Occipital lobe (tissue), 2 donors: Measurements from ENCODE around the gene GSDMA. TPM values are rescaled to one million over a fixed set of nuclear protein-coding genes. Genes with fewer than 3 reads are reported as not detected.
A peak's percentile ranks its signal among the peaks of the same experiment; 100 is the strongest.
"Not testable (repeated sequence)": the region's sequence is repeated elsewhere in the genome, so short reads cannot be mapped to it uniquely, and the experiment has no call there.

Experiments used
- DNase-seq: peaks from one replicate; lab custom pipeline; 2025; lab: John Stamatoyannopoulos, UW
- total RNA-seq: library from RNA; depleted of rRNA; stranded (reverse); fragments of >200 nt; gene quantifications from one replicate; pipeline ENCODE4 v1.2.3, GENCODE V29; 2014

GSDMA gene
- total RNA-seq, 1 donor from 2014 or later = not detected

DNA sequence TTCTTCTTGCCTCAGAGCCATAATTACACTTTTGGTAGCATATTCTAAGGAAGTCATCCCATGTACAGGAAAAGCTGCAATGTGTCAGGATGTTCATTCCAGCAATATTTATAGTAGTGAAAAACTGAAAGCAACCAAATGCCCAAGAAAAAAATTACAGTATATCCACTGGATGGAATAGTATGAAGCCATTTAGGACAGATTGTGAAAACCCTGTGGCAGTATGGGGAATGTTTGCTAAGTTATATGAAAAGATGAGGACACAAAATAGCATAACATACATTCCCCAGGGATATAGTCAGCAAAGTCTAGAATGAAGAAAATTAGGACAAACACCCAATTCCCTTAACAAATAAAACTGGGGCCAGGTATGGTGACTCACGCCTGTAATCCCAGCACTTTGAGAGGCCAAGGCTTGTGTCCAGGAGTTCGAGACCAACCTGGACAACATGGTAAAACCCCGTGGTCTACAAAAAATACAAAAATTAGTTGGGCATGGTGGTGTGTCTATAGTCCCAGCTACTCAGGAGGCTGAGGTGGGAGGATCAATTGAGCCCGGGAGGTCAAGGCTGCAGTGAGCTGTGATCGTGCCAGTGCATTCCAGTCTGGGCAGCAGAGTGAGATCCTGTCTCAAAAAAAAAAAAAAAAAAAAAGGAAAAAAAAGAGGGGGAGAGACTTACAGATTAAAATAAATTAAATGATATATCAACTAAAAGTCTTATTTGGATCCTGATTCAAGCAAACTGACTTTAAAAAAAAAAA, 33.0 kb upstream of the GSDMA start:
- DNase-seq = no peak

DNA sequence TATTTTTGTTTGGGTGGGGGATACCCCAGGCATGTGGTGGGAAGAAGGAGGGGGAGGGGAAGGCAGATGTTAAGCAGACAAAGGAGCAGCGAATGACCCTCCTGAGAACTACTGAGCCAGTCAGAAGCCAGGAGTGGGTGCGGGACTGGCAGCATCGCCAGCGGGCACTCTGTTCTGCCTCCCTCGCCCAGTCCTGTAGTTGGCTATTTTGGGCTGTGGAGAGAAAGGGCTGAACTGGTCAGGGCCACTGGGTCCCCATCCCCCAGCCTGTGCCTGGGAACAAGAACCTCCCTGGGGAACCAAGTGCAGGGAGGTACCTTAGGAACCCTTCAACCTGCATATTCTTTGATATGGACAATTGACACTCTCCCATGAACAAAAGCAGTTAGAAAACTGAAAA, 28.9 kb upstream of the GSDMA start:
- no peak for DNase-seq

DNA sequence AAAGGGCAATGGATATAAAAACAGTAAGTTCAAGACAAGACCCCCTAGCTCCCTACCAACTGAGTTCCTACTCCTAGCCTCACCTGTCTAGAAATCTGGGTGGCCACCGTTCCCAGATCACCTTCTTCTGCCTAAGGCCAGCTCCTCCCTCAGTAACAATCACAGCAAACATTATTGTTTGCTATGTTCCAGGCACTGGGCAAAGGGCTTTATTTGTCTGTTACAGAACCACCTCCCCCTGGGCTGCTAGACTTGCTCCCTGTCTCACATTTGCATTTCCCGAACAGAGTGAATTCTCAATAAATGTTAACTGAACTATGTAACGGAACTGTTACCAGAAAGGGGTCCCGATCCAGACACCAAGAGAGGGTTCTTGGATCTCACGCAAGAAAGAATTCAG, 28.5 kb upstream of the GSDMA start:
- no peak for DNase-seq

DNA sequence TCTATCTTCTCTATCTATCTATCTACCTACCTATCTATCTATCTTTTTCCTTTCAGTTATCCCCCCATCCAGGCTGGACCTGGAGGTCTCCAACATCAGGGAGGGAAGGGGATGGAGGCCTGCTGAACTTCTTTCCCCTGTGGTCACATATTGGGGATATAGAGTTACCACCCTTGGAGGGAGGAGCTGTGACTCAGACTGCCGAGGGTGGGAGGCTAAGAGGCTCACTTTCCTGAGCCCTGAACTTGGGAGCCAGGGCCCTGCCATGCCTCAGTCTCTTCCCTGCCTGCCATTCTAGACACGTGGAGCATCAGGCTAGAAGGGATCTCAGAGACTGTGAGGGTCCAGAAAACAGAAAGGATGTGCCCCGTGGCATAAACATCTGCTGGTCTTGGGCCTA, 26.9 kb upstream of the GSDMA start:
- no peak for DNase-seq

DNA sequence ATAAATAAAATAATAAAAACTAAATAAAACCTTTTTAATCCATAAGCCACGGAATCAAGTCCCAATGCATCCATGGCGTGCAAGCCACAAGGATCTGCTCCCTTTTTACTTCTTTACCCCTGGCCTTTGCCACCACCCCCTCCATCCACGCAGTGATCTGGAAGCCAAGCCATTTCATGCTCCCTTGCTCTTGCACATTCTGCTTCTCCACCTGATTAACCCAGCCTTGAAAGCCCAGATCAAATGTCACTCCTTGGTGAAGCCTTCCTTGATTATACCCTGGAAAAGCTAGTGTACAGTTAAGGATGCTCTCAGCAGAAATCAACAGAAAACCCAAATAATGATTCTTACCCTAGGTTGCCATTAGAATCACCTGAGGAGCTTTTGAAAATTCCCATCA, 25.4 kb upstream of the GSDMA start:
- no peak for DNase-seq

DNA sequence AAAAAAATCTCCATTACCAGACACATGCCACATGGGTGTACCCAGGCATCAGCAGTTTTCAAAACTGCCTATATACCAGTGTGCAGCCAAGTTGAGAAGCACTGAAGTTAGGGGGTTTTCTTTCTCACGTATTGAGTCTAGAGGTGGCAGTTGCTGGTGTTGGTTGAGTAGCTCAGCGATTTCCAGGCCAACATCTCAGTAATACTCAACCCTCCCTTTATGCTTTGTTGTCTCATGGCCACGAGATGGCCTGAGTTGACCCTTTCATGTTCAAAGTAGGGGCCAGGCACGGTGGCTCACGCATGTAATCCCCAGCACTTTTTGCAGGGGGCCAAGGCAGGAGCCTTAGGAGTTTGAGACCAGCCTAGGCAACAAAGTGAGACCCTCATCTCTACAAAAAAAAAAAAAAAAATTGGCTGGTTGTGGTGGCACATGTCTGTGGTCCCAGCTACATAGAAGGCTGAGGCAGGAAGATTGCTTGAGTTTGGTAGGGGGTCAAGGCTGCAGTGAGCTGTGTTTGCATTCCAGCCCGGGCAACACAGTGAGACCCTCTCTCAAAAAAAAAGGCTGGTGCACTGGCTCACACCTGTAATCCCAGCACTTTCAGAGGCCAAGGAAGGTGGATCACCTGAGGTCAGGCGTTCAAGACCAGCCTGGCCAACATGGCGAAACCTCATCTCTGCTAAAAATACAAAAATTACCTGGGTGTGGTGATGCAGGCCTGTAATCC, 24.5 kb upstream of the GSDMA start:
- DNase-seq = no peak

DNA sequence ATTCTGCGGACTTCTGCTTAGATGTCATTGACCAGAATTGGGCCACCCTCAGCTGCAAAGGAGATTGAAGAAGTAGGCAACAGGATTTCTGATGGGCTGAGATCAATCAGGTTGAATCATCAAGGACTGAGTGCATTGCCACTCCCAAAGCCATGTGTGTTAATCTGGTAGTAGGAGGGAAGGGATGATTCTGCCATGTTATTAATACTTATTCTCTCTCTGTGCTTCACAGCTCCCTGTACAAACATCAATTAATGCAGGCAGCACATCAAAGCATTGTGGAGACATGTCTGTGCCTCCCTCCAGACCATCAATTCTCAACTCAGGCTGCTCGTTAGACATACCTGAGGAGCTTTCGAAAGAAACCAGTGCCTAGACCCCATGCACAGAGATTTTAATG, 23.7 kb upstream of the GSDMA start:
- DNase-seq = no peak

DNA sequence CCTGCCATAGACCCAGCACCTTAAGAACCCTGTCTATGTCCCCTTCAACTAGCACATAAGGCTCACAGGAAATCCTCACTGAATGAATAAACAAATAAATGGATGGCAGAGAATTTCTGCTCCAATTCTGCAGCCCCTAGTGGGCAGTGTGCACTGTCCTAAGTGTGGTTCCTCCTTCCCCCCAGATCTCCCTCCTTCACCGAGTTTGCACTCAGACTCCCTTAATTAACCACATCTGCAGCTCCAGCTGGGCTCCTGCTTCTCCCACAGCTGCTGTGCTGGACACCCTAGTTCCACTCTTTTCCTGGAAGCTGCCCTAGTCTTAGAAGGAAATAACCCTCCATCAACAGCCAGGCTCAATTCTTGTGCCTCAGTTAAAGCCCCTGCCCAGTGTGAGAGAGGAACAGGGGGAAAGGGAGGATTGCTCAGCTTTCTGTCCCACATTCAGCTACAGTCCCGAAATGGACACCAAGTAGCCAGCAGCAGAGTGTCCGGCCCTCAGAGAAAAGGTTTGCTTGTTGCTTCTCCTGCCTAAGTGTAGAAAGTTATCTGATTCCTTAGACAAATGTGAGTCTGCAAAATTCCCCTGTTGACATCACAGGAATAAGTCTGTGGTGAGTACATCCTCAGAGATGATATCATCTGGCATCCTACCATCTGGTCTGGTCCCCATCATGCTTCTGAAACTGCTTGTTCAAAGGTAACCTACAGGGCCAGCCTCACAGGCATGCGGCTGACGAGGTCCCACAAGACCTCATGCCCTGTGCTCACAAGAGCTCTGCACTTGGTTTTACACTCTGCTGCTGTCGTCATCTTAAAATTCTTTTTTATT, 23.0 kb upstream of the GSDMA start:
- DNase-seq = no peak

DNA sequence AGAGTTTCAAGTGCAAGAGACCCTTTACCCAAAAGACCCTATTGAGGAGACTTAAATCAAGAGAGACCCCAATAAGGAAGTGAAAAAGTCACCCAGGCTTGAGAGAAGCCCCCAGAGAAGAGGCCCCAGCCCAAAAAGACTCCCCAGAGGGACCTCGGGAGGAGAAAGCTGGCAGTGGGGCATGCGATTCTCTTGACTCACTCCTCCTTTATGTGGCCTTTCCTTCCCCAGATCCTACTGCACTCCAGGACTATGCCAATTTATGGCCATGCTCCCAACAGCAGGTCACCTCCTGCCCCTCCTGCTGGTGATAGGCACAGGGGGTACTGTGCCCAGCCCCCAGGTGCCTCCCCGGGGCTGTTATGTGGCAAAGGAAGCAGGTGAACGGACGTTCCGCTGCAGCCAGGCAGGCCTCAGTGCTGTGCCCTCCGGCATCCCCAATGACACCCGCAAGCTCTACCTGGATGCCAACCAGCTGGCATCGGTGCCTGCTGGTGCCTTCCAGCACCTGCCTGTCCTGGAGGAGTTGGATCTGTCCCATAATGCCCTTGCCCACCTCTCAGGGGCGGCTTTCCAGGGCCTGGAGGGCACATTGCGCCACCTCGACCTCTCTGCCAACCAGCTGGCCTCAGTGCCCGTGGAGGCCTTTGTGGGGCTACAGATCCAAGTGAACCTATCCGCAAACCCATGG, 19.0 kb upstream of the GSDMA start:
- DNase-seq = no peak

DNA sequence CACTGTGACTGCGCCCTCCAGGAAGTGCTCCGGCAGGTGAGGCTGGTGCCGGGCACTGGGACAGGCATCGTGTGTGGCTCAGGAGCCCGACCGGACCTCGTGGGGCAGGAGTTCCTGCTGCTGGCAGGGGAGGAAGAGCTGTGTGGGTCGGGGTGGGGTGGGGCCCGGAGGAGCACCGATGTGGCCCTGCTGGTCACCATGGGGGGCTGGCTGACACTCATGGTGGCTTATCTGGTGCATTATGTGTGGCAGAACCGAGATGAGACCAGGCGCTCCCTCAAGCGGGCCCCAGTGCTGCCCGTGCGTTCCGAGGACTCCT, 18.5 kb upstream of the GSDMA start:
- no peak for DNase-seq

DNA sequence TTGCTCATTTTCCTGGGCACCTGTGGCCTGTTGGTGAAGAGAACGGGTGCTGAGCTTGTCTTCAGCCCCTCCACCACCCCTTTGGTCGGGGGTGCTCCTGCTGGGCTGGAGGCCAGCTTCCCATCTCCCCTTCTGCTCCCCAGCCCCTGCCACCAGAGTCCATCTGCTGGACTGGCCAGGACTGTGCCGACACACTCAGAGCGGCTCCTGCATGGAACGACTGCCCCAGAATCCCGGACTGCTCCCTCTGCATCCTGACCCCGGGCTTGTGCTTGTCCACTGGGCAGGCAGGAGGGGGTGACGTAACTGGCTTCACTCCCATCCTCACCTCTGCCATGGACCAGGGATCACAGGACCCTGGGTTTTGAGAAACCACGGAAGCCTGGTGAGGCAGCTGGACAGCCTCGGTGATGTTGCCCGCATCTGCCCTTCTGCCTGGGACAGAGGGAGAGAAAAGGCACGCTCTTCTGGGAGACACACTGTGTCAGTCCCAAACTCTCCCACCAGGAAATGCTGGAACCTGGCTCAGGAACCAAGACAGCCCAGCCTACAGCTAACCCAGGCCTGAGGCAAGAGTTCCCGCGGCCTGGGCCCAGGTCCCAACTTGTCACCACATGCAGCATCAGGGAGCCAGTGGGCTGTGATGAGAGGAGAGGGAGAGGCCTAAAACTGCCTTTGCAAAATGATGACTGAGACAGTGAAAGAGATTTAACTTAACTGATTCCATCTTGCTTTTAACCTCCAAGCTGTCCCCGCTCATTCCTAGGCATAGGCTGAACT, 16.1 kb upstream of the GSDMA start:
- DNase-seq = no peak

DNA sequence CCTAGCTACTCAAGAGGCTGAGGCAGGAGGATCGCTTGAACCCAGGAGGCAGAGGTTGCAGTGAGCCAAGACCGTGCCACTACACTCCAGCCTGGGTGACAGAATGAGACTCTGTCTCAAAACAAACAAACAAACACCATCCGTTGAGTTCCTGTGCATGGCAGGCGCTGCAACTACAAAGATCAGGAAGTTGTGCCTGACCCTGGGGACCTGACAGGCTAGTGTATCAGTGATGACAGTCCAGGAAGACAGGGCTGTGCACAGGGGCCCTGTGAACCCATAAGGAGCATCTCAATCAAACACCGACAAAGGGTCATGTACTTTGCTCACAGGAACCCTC, 14.3 kb upstream of the GSDMA start:
- DNase-seq = not testable (repeated sequence)

DNA sequence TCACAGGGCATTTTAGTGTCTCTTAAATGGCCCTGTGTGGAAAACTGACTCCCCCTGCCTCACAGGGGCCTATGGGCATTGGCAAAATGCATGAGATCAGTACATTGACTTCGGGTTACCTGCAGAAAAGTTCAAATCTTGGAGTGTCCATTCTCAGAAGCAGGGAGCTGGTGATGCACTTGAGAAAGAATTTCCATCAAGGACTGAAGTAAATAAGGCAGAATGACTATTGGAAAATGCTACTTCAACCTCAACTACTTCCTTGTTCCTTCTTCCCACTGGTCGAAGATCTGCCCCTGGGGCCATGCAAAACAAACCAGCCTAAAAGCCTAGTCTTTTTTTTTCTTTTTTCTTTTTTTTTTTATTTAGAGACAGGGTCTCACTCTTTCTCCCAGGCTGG, 13.8 kb upstream of the GSDMA start:
- DNase-seq = no peak

DNA sequence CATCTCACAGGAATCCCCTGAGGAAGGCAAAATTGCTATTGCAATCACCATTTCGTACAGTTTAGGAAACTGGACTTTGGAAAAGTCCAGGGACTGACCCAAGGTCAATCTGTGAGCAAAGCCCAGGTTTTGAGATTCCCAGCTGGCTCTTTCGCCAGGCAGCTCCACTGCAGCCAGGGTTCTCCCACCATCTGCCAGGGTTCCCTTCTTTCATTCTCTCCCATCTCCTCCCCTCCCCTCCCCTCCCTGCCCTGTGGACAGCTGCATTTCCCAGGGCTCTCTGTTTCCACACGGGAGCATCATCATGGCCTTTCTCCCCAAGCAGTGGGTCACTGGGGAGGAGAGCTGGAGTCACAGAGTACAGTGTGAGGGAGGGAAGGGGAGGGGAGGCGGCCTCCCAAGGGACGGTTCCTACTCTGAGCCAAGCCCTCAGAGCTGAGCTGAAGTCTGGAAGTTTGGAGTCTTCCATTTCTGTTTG, 11.9 kb upstream of the GSDMA start:
- no peak for DNase-seq

DNA sequence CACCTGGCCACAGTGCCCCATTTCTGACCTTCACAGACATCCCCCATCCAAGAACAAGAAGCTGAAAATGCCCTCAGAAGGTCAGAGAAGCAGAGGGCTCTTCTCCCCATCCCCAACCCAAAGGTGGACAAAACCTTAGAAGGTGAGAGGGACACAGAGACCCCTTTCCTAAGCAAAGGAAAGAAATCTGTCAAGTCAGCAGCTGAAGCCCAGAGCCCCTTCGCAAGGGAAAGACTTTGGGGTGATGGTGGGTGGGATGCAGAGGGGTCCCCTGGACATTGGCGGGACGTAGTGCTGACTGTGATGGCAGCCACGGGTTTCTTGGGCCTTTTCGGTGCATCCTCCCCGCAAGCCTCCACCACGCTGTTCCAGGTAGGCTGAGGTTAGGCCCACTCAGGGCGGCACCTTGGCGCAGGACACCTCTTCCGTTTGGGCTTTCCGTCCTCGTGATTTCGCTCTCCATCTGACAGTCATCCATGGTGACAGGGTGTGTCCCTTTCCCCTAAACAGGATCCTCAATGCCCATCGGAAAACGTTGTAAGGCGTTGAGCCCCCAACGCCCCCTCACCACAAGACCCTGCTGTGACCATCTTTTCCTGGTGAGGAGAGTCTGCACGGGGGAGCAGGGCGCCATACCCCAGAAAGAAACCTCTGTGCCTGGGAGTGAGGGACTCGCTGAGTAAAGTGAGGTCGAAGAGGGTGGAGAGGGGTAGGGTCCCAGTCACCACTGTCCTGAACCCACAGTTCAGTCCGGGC, 10.7 kb upstream of the GSDMA start:
- DNase-seq = no peak

DNA sequence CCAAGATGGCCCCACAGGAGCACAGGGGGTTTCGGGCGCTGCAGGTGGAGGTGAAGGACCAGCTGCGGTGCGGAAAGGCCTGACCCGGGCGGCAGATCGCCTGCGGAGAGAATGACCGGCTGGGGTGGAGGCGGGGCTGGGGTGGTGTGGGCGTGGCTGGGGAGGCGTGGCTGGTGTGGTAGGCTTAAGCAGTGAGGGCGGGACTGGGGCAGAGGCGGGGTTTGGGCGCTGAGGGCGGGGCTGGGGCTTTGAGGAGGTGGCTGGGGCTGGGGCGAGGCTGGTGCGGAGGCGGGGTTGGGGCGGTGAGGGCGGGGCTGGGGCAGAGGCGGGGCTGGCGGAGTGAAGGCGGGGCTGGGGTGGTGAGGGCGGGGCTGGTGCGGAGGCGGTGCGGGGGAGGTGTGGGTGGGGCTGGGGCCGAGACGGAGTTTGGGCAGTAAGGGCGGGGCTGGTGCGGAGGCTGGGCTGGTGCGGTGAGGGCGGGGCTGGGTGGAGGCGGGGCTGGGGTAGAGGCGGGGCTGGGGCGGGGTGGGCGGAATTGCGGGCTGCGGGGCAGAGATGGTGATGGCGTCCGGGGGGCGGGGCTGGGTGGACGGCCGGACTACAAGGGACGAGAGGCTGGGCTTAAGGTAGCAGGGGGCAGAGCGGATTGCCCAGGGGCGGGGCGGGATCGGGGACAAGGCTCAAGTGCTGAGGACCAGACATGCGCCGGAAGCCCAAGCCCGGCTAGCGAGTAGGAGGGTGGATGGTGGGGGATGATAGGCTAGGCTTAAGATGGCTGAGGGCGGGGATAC, 9.9 kb upstream of the GSDMA start:
- peak; percentile 99 for DNase-seq

DNA sequence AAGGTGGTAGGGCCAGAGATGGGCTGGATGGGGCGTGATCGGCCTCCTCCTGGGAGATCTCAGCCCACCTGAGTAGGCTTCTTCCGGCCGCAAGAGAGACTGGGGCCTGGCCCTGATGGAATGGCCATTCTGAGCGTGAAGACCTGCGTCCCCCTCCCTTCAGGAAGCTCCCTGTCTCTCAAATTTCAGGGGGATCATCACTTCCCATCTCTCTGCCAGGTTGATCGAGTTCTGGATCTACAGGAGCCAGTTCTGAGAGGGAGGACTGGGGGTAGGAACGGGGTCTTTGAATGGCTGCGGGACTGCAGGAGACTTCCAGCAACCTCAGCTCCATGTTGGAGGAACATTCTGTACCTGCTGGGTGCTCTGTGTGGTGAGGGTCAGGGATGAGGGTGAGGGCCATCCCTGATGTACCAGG, 9.3 kb upstream of the GSDMA start:
- no peak for DNase-seq

DNA sequence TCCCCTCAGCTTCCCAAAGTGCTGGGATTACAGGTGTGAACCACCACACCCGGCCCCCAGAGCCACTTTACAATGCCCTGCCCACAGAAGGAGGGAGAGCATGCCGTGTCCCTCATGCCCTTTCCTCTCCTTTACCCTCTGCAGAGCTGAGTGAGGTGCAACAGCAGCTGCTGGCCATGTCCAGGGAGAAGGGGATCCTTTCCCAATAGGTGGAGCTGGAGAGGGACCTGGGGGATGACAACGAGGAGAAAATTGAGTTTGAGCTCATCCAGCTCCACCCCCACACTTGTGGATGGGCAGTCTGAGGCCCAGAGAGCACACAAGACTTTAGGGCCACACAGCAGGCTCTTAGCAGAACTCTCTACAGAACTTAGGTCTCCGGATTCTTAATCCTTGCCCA, 7.9 kb upstream of the GSDMA start:
- no peak for DNase-seq

DNA sequence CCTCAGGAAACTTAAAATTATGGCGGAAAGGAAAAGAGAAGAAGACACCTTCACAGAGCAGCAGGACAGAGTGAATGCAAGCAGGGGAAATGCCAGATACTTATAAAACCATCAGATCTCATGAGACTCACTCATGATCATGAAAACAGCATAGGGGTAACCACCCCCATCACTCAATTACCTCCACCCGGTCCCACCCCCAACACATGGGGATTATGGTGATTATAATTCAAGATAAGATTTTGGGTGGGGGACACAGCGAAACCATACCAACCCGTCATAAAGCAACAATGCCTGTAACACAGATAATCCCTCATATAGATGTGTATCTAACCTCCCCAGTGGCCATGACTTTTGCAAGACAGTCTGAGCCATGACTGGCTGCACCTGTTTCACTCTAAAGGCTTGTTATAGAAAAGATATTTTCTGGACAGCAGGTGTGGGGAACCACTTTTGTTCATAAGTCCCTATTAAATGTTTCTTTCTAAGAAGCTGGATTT, 7.0 kb upstream of the GSDMA start:
- no peak for DNase-seq
